ENCODE data around the gene GNG14.
A peak's percentile ranks its signal among the peaks of the same experiment; 100 is the strongest.
"Not testable (repeated sequence)": the region's sequence is repeated elsewhere in the genome, so short reads cannot be mapped to it uniquely, and the experiment has no call there.

GNG14 gene

DNA sequence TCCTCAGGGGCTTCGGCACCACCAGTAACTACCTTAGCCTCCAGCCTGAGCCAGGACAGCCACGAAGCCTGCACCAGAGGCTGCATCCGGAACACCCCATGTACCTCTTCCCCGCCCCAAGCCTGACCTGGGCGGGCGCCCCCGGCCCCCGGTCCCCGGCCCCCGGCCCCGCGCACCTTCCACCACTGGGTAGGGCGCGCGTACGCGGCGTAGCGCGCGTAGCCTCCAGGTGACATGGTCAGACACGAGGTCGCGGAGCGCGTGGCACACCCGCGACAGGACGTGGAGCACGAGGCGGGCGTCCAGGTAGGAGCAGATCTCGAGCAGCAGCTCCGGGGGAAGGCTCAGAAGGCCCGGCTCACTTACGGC is 8.2 kb downstream of the GNG14 start:
- Histone ChIP-seq H3K4me3 (ENCODE audit: insufficient read depth in 1 of 2, low read depth in 1 of 2, low read length in 2 of 2) (peak overlapping the region; percentile 84 to 97), H4K91ac (ENCODE audit: low read length) (no peak overlapping the region), H3K27me3 (ENCODE audit: control insufficient read depth in 1 of 2, insufficient read depth in 1 of 2, low read length in 2 of 2) (no peaks in the 10 kb centered on the region), H3K79me1 (replicated peaks; ENCODE audit: low read length, poor library complexity, severe bottlenecking) (peaks cover 30% of the 10 kb centered on the region), H3K4ac (ENCODE audit: low read depth in 1 of 2, low read length in 2 of 2) (peak overlapping the region in 1 of 2 experiments; percentile 67), H4K8ac (ENCODE audit: low read length) (peak overlapping the region; percentile 80), H3K14ac (ENCODE audit: low read length in 2 of 2) (no peak overlapping the region), H2BK120ac (ENCODE audit: low read depth, low read length) (no peak overlapping the region), H2AK5ac (ENCODE audit: low read length, severe bottlenecking) (no peak overlapping the region), H2BK15ac (ENCODE audit: low read depth, poor library complexity, severe bottlenecking) (no peak overlapping the region), H3K4me2 (ENCODE audit: low read length, poor library complexity, severe bottlenecking) (peak overlapping the region; percentile 96), H3K9ac (ENCODE audit: low read length) (peak overlapping the region; percentile 91), H3K36me3 (ENCODE audit: control insufficient read depth in 1 of 2, insufficient read depth in 2 of 2, low read depth in 1 of 2, low read length in 2 of 2) (peaks cover 47 to 49% of the 10 kb centered on the region in 2 experiments), H3K9me3 (ENCODE audit: control insufficient read depth, low read length) (no peaks in the 10 kb centered on the region), H2BK12ac (ENCODE audit: low read length in 2 of 2) (no peak overlapping the region), H3K27ac (ENCODE audit: low read length, poor library complexity, severe bottlenecking) (no peak overlapping the region), H2BK5ac (ENCODE audit: low read depth, low read length, poor library complexity, severe bottlenecking) (peak overlapping the region; percentile 24), H2AFZ (ENCODE audit: low read depth, low read length) (peak overlapping the region; percentile 49), H3K4me1 (ENCODE audit: control insufficient read depth, insufficient read depth, low read depth, low read length) (peaks cover 17% of the 10 kb centered on the region), H3K18ac (ENCODE audit: low read depth in 1 of 2, low read length in 2 of 2) (no peak overlapping the region), H3K23ac (ENCODE audit: low read length in 2 of 2) (peak overlapping the region in 1 of 2 experiments; percentile 81)
- no peak for DNase-seq
- WGBS, result 6% methylated on average over 33 of the region's 36 CpGs

- H2BK12ac ChIP-seq (ENCODE audit: low read length in 2 of 2), result no peak within 1 kb of the TSS
- H3K18ac ChIP-seq (ENCODE audit: low read depth in 1 of 2, low read length in 2 of 2), result peak within 1 kb of the TSS in 1 of 2 experiments; percentile 54
- no peak within 1 kb of the TSS for H2BK15ac ChIP-seq (ENCODE audit: low read depth, poor library complexity, severe bottlenecking)
- H3K27ac ChIP-seq (ENCODE audit: low read length, poor library complexity, severe bottlenecking), result peak within 1 kb of the TSS; percentile 57
- H3K9me3 ChIP-seq (ENCODE audit: control insufficient read depth, low read length), result no peaks in the 10 kb centered on the region
- H3K27me3 ChIP-seq (ENCODE audit: control insufficient read depth in 1 of 2, insufficient read depth in 1 of 2, low read length in 2 of 2), result no peaks in the 10 kb centered on the region
- H3K4ac ChIP-seq (ENCODE audit: low read depth in 1 of 2, low read length in 2 of 2), result peak within 1 kb of the TSS; percentile 42 to 67
- peak within 1 kb of the TSS; percentile 91 for H3K9ac ChIP-seq (ENCODE audit: low read length)
- DNase-seq, result peak; percentile 95
- H3K23ac ChIP-seq (ENCODE audit: low read length in 2 of 2), result peak within 1 kb of the TSS in 1 of 2 experiments; percentile 81
- H3K4me2 ChIP-seq (ENCODE audit: low read length, poor library complexity, severe bottlenecking), result peak within 1 kb of the TSS; percentile 96
- H2BK120ac ChIP-seq (ENCODE audit: low read depth, low read length), result no peak within 1 kb of the TSS
- peak within 1 kb of the TSS; percentile 24 for H2BK5ac ChIP-seq (ENCODE audit: low read depth, low read length, poor library complexity, severe bottlenecking)
- peak within 1 kb of the TSS; percentile 57 for H2AK5ac ChIP-seq (ENCODE audit: low read length, severe bottlenecking)
- no peak within 1 kb of the TSS for H4K91ac ChIP-seq (ENCODE audit: low read length)
- WGBS, result 9% methylated on average over 59 of the region's 59 CpGs
- H2AFZ ChIP-seq (ENCODE audit: low read depth, low read length), result peak within 1 kb of the TSS; percentile 49
- peaks cover 17% of the 10 kb centered on the region for H3K4me1 ChIP-seq (ENCODE audit: control insufficient read depth, insufficient read depth, low read depth, low read length)
- H3K36me3 ChIP-seq (ENCODE audit: control insufficient read depth in 1 of 2, insufficient read depth in 2 of 2, low read depth in 1 of 2, low read length in 2 of 2), result peaks cover 49 to 50% of the 10 kb centered on the region in 2 experiments
- peak within 1 kb of the TSS; percentile 86 for H4K8ac ChIP-seq (ENCODE audit: low read length)
- peak within 1 kb of the TSS; percentile 84 to 97 for H3K4me3 ChIP-seq (ENCODE audit: insufficient read depth in 1 of 2, low read depth in 1 of 2, low read length in 2 of 2)
- H3K79me1 ChIP-seq (replicated peaks; ENCODE audit: low read length, poor library complexity, severe bottlenecking), result peaks cover 32% of the 10 kb centered on the region
- peak within 1 kb of the TSS in 1 of 2 experiments; percentile 84 for H3K14ac ChIP-seq (ENCODE audit: low read length in 2 of 2)
These were observed 8.9 kb downstream of the GNG14 start, which contains the start of gene FBXW9 for GRCh38 chr19:12696366-12697335. Gene FBXW9, minus strand, starts transcription at chr19:12696631. Its CDS starts 50 bp downstream, at chr19:12696581.

DNA sequence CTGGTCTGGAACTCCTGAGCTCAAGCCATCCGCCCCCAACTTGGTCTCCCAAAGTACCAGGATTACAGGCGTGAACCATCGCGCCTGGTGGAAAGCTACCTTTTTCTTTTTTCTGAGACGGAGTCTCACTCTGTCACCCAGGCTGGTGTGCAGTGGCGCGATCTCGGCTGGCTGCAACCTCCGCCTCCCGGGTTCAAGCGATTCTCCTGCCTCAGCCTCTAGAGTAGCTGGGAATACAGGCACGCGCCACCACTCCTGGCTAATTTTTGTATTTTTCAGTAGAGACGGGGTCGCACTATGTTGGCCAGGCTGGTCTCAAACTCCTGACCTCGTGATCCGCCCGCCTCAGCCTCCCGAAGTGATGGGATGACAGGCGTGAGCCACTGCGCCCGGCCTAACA is 9.6 kb downstream of the GNG14 start:
- not testable (repeated sequence) for H2BK12ac ChIP-seq (ENCODE audit: low read length in 2 of 2); H3K27me3 ChIP-seq (ENCODE audit: control insufficient read depth in 1 of 2, insufficient read depth in 1 of 2, low read length in 2 of 2); H3K23ac ChIP-seq (ENCODE audit: low read length in 2 of 2); H2AK5ac ChIP-seq (ENCODE audit: low read length, severe bottlenecking); H4K91ac ChIP-seq (ENCODE audit: low read length); H3K4ac ChIP-seq (ENCODE audit: low read depth in 1 of 2, low read length in 2 of 2); H3K4me2 ChIP-seq (ENCODE audit: low read length, poor library complexity, severe bottlenecking); H3K14ac ChIP-seq (ENCODE audit: low read length in 2 of 2); H2BK120ac ChIP-seq (ENCODE audit: low read depth, low read length); H3K27ac ChIP-seq (ENCODE audit: low read length, poor library complexity, severe bottlenecking); H3K18ac ChIP-seq (ENCODE audit: low read depth in 1 of 2, low read length in 2 of 2); DNase-seq; H2BK5ac ChIP-seq (ENCODE audit: low read depth, low read length, poor library complexity, severe bottlenecking); H3K9me3 ChIP-seq (ENCODE audit: control insufficient read depth, low read length); H2BK15ac ChIP-seq (ENCODE audit: low read depth, poor library complexity, severe bottlenecking); H2AFZ ChIP-seq (ENCODE audit: low read depth, low read length)
- H3K4me1 ChIP-seq (ENCODE audit: control insufficient read depth, insufficient read depth, low read depth, low read length), result peaks cover 19% of the 10 kb centered on the region
- H3K79me1 ChIP-seq (replicated peaks; ENCODE audit: low read length, poor library complexity, severe bottlenecking), result peaks cover 37% of the 10 kb centered on the region
- peaks cover 56 to 57% of the 10 kb centered on the region in 2 experiments for H3K36me3 ChIP-seq (ENCODE audit: control insufficient read depth in 1 of 2, insufficient read depth in 2 of 2, low read depth in 1 of 2, low read length in 2 of 2)
- peak overlapping the region; percentile 91 for H3K9ac ChIP-seq (ENCODE audit: low read length)
- H4K8ac ChIP-seq (ENCODE audit: low read length), result peak overlapping the region; percentile 85
- WGBS, result 97% methylated on average over 22 of the region's 22 CpGs
- peak overlapping the region in 1 of 2 experiments; percentile 97 for H3K4me3 ChIP-seq (ENCODE audit: insufficient read depth in 1 of 2, low read depth in 1 of 2, low read length in 2 of 2)

- WGBS, result 94% methylated on average over 6 of the region's 6 CpGs
- no peak for DNase-seq
- H2BK120ac ChIP-seq (ENCODE audit: low read depth, low read length), result no peak overlapping the region
- peaks cover 42% of the 10 kb centered on the region for H3K79me1 ChIP-seq (replicated peaks; ENCODE audit: low read length, poor library complexity, severe bottlenecking)
- H3K36me3 ChIP-seq (ENCODE audit: control insufficient read depth in 1 of 2, insufficient read depth in 2 of 2, low read depth in 1 of 2, low read length in 2 of 2), result peaks cover 58 to 62% of the 10 kb centered on the region in 2 experiments
- no peak overlapping the region for H3K18ac ChIP-seq (ENCODE audit: low read depth in 1 of 2, low read length in 2 of 2)
- H3K4ac ChIP-seq (ENCODE audit: low read depth in 1 of 2, low read length in 2 of 2), result no peak overlapping the region
- no peak overlapping the region for H3K14ac ChIP-seq (ENCODE audit: low read length in 2 of 2)
- H2BK12ac ChIP-seq (ENCODE audit: low read length in 2 of 2), result no peak overlapping the region
- H3K9ac ChIP-seq (ENCODE audit: low read length), result no peak overlapping the region
- H3K27ac ChIP-seq (ENCODE audit: low read length, poor library complexity, severe bottlenecking), result no peak overlapping the region
- H4K91ac ChIP-seq (ENCODE audit: low read length), result no peak overlapping the region
- no peaks in the 10 kb centered on the region for H3K9me3 ChIP-seq (ENCODE audit: control insufficient read depth, low read length)
- no peak overlapping the region for H2BK5ac ChIP-seq (ENCODE audit: low read depth, low read length, poor library complexity, severe bottlenecking)
- no peak overlapping the region for H2AFZ ChIP-seq (ENCODE audit: low read depth, low read length)
- H2BK15ac ChIP-seq (ENCODE audit: low read depth, poor library complexity, severe bottlenecking), result no peak overlapping the region
- no peaks in the 10 kb centered on the region for H3K27me3 ChIP-seq (ENCODE audit: control insufficient read depth in 1 of 2, insufficient read depth in 1 of 2, low read length in 2 of 2)
- H3K23ac ChIP-seq (ENCODE audit: low read length in 2 of 2), result no peak overlapping the region
- no peak overlapping the region for H3K4me2 ChIP-seq (ENCODE audit: low read length, poor library complexity, severe bottlenecking)
- H4K8ac ChIP-seq (ENCODE audit: low read length), result no peak overlapping the region
- H3K4me1 ChIP-seq (ENCODE audit: control insufficient read depth, insufficient read depth, low read depth, low read length), result peaks cover 19% of the 10 kb centered on the region
- H3K4me3 ChIP-seq (ENCODE audit: insufficient read depth in 1 of 2, low read depth in 1 of 2, low read length in 2 of 2), result no peak overlapping the region
- H2AK5ac ChIP-seq (ENCODE audit: low read length, severe bottlenecking), result no peak overlapping the region
These were observed 10.3 kb downstream of the GNG14 start for GRCh38 chr19:12698138-12698537.

All from mesenchymal stem cell (in vitro differentiated cells and primary cell).